ENCODE data around the gene TRIOBP. TPM values are rescaled to one million over a fixed set of nuclear protein-coding genes. Genes with fewer than 3 reads are reported as not detected.

The TRIOBP gene
- total and polyA plus RNA-seq, 2 of the 13 experiments (the other 11 are each of a cell fraction or from before 2014, with no cell fraction given) = 6.1 to 15.4 TPM

- TF ChIP-seq, protein P1, sequence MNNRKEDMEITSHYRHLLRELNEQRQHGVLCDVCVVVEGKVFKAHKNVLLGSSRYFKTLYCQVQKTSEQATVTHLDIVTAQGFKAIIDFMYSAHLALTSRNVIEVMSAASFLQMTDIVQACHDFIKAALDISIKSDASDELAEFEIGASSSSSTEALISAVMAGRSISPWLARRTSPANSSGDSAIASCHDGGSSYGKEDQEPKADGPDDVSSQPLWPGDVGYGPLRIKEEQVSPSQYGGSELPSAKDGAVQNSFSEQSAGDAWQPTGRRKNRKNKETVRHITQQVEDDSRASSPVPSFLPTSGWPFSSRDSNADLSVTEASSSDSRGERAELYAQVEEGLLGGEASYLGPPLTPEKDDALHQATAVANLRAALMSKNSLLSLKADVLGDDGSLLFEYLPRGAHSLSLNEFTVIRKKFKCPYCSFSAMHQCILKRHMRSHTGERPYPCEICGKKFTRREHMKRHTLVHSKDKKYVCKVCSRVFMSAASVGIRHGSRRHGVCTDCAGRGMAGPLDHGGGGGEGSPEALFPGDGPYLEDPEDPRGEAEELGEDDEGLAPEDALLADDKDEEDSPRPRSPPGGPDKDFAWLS (CRISPR knock-in tag; IDR thresholded peaks at IDR 0.05; ENCODE audit: borderline replicate concordance) = no peak
- TF ChIP-seq TSC22D2 (CRISPR knock-in tag; IDR thresholded peaks at IDR 0.05; ENCODE audit: borderline replicate concordance) (no peak), GMEB1 (CRISPR knock-in tag; IDR thresholded peaks at IDR 0.05; ENCODE audit: borderline replicate concordance) (peak; percentile 54), YEATS4 (CRISPR knock-in tag; IDR thresholded peaks at IDR 0.05; ENCODE audit: borderline replicate concordance) (peak; percentile 79), NFIB (CRISPR knock-in tag; IDR thresholded peaks at IDR 0.05; ENCODE audit: borderline replicate concordance) (no peak), TCF12 (IDR thresholded peaks at IDR 0.05) (no peak), TCF12 (CRISPR knock-in tag; IDR thresholded peaks at IDR 0.05) (peak; percentile 58; the same call in 1 of the 2 replicates), SMARCE1 (IDR thresholded peaks at IDR 0.05; ENCODE audit: borderline replicate concordance) (no peak), XBP1 (CRISPR knock-in tag; IDR thresholded peaks at IDR 0.05) (no peak), RAD51 (IDR thresholded peaks at IDR 0.05; ENCODE audit: borderline replicate concordance) (no peak), ZNF639 (CRISPR knock-in tag; conservative IDR thresholded peaks at IDR 0.05) (no peak; the same call in 1 of the 2 replicates), ZNF547 (CRISPR knock-in tag; IDR thresholded peaks at IDR 0.05) (peak; percentile 88), GATA4 (IDR thresholded peaks at IDR 0.05; ENCODE audit: borderline replicate concordance, low read depth) (0 out of 2 replicates have a peak, but pooled peaks have one; percentile 76), THAP7 (CRISPR knock-in tag; IDR thresholded peaks at IDR 0.05) (no peak; the same call in 1 of the 2 replicates), HNRNPK (IDR thresholded peaks at IDR 0.05; ENCODE audit: low read depth, low read length, poor library complexity, severe bottlenecking) (peak; percentile 80), RFXAP (CRISPR knock-in tag; IDR thresholded peaks at IDR 0.05; ENCODE audit: borderline replicate concordance) (peak; percentile 62; the same call in 1 of the 2 replicates), ZNF275 (CRISPR knock-in tag; IDR thresholded peaks at IDR 0.05; ENCODE audit: borderline replicate concordance) (0 out of 2 replicates have a peak, but pooled peaks have one; percentile 78), ZBTB3 (CRISPR knock-in tag; IDR thresholded peaks at IDR 0.05; ENCODE audit: borderline replicate concordance, low read depth) (no peak)
- TF ChIP-seq, protein P2, sequence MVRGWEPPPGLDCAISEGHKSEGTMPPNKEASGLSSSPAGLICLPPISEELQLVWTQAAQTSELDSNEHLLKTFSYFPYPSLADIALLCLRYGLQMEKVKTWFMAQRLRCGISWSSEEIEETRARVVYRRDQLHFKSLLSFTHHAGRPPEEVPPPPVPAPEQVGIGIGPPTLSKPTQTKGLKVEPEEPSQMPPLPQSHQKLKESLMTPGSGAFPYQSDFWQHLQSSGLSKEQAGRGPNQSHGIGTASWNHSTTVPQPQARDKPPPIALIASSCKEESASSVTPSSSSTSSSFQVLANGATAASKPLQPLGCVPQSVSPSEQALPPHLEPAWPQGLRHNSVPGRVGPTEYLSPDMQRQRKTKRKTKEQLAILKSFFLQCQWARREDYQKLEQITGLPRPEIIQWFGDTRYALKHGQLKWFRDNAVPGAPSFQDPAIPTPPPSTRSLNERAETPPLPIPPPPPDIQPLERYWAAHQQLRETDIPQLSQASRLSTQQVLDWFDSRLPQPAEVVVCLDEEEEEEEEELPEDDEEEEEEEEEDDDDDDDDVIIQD (CRISPR knock-in tag; IDR thresholded peaks at IDR 0.05; ENCODE audit: low read depth) = no peak
Measured at GRCh38 chr22:37804881-37805809, 108.3 kb downstream of the TRIOBP start (continued).
